Tibial nerve (tissue), 3 donors: ENCODE data around the gene PLXDC2.

ENCODE experiments used
- POLR2A ChIP-seq, 2 donors: fragments of 450-650 bp; IDR thresholded peaks; one replicate each; pipeline ENCODE4 v1.6.1; 2017; ENCODE audit warnings: antibody characterized with exemption in 2 of 2, mild to moderate bottlenecking in 2 of 2, moderate library complexity in 2 of 2
- TF ChIP-seq, protein P1 (sequence below), 5 experiments: fragments of 200-600 bp in 3 of 5; fragments of 450-650 bp in 2 of 5; sonication (generic) in 3 of 5; IDR thresholded peaks; one replicate each; pipeline ENCODE4 v1.5.1; 2016 to 2019; ENCODE audit warnings: antibody characterized with exemption in 5 of 5, mild to moderate bottlenecking in 3 of 5, moderate library complexity in 2 of 5

DNA sequence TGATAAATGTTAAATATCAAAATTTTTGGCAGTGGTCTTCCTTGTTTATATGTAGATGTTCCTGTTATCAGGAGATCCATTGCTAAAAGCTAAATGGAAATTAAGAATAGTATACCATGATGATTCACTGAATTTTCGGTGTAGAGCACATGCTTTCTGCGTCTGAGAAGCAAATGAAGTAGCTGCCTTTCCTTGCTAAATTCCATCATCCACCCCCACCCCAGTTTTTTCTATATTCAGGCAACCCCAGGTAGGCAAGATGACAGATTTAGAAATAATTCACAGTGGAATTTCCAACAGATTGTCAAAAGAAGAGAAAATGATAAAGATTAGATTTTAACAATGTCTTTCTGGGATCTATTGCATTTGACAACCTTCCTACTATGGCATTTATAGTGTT is 231.9 kb downstream of the PLXDC2 start:
- TF ChIP-seq, protein P1, sequence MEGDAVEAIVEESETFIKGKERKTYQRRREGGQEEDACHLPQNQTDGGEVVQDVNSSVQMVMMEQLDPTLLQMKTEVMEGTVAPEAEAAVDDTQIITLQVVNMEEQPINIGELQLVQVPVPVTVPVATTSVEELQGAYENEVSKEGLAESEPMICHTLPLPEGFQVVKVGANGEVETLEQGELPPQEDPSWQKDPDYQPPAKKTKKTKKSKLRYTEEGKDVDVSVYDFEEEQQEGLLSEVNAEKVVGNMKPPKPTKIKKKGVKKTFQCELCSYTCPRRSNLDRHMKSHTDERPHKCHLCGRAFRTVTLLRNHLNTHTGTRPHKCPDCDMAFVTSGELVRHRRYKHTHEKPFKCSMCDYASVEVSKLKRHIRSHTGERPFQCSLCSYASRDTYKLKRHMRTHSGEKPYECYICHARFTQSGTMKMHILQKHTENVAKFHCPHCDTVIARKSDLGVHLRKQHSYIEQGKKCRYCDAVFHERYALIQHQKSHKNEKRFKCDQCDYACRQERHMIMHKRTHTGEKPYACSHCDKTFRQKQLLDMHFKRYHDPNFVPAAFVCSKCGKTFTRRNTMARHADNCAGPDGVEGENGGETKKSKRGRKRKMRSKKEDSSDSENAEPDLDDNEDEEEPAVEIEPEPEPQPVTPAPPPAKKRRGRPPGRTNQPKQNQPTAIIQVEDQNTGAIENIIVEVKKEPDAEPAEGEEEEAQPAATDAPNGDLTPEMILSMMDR (IDR thresholded peaks at IDR 0.05): no peak
- no peak for TF ChIP-seq POLR2A (IDR thresholded peaks at IDR 0.05)
